ENCODE results near the gene PLA1A.

DNA sequence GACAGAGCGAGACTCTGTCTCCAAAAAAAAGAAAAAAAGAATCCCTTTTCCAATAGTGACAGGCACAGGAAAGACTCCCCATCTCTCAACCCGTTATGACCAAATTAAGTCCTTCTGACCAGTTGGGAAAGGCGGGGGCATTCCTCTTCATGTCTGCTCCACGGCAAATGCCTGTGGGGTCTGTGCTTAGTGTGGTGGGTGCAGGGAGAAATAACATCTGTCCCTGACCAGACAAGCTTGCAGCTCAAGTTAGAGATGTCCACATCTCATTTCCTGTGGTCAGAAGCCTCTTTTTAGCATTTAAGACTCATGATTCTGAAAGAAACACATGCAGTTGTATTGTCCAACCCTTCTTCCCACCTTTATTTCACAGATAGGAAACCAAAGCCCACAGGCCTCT, 16.2 kb downstream of the PLA1A start:
- TF ChIP-seq, protein P1, sequence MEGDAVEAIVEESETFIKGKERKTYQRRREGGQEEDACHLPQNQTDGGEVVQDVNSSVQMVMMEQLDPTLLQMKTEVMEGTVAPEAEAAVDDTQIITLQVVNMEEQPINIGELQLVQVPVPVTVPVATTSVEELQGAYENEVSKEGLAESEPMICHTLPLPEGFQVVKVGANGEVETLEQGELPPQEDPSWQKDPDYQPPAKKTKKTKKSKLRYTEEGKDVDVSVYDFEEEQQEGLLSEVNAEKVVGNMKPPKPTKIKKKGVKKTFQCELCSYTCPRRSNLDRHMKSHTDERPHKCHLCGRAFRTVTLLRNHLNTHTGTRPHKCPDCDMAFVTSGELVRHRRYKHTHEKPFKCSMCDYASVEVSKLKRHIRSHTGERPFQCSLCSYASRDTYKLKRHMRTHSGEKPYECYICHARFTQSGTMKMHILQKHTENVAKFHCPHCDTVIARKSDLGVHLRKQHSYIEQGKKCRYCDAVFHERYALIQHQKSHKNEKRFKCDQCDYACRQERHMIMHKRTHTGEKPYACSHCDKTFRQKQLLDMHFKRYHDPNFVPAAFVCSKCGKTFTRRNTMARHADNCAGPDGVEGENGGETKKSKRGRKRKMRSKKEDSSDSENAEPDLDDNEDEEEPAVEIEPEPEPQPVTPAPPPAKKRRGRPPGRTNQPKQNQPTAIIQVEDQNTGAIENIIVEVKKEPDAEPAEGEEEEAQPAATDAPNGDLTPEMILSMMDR (IDR thresholded peaks at IDR 0.05), result no peak
- no peak for TF ChIP-seq POLR2A (IDR thresholded peaks at IDR 0.05)
